ENCODE data around the gene TSPY4.
"Not testable (repeated sequence)": the region's sequence is repeated elsewhere in the genome, so short reads cannot be mapped to it uniquely, and the experiment has no call there.

The TSPY4 gene, protein sequence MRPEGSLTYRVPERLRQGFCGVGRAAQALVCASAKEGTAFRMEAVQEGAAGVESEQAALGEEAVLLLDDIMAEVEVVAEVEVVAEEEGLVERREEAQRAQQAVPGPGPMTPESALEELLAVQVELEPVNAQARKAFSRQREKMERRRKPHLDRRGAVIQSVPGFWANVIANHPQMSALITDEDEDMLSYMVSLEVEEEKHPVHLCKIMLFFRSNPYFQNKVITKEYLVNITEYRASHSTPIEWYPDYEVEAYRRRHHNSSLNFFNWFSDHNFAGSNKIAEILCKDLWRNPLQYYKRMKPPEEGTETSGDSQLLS
- total RNA-seq, result 0 reads per million in 4 experiments

DNA sequence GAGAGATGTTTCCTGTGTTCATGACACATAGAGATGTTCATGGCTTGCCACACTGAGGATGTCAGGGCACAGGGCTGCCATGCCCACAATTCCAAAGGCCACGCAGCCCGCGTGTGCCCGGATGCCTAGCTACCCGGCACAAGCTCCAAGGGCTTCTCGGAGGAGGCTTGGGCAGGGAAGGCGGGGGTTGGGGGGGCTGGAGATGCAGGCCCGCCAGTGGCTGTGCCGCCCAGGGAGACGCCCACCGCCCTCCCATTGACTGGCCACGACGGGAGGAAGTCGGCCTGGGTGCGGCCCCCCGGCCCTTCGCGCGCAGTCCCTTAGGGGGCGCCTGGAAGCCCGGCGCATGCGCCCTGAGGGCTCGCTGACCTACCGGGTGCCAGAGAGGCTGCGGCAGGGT is at the start of gene TSPY4:
Gene TSPY4, plus strand, starts transcription at position 301 of the 400 bp plus-strand sequence. Its CDS starts 46 bp downstream, at position 347.
- DNase-seq, result not testable (repeated sequence)

DNA sequence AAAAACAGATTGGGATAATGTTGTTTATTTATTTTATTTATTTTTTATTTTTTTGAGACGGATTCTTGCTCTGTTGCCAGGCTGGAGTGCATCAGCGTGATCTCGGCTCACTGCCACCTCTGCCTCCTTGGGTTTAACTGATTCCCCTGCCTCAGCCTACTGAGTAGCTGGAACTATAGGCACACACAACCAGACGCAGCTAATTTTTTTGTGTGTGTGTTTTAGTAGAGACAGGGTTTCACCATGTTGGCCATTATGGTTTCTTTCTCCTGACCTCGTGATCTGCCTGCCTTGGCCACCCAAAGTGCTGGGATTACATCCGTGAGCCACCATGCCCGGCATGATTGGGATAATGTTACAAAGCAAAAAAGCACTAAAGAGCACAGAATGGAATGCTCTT is 16.3 kb upstream of the TSPY4 start:
- DNase-seq, result no peak

- not testable (repeated sequence) for DNase-seq
Observed at GRCh38 chrY:9357497-9357896, 20.2 kb downstream of the TSPY4 start, which contains the start of gene TSPY8. Gene TSPY8 (plus strand): TSS chrY:9357797. CDS start chrY:9357843, 46 bp downstream.

Data from effector CD8-positive, alpha-beta T cell (primary cell).